GM18520 (cell line): ENCODE data around the gene LACC1.
A peak's percentile ranks its signal among the peaks of the same experiment; 100 is the strongest.

Experiments used
- ATAC-seq: cut with Tn5 transposase; IDR thresholded peaks from one replicate; pipeline ENCODE4 v1.9.1; 2021; ENCODE audit not compliant: unreplicated experiment

LACC1 gene

GRCh38 chr13:43883631-43884030, 3.9 kb downstream of the LACC1 start:
- no peak for ATAC-seq

- no peak for ATAC-seq
Observed at GRCh38 chr13:43884222-43884621, 4.5 kb downstream of the LACC1 start.

DNA sequence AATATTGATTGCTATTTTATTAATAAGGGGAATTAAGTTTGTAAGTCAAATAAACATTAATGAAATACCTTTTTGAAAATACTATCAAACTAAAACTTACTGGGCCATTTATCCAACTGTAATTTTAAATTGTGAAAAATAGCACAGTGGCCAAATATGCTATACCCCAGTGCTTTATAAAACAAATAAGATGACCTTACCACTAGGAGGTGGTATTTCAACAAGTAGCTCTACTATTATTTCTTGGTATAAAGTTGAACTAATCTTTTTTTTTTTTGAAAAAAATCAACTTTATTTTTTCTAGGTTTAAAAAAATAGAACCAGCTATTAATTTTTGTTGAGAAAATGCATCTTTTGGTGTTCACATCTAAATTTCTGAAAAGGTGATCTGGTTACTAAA, 14.7 kb downstream of the LACC1 start:
- no peak for ATAC-seq

DNA sequence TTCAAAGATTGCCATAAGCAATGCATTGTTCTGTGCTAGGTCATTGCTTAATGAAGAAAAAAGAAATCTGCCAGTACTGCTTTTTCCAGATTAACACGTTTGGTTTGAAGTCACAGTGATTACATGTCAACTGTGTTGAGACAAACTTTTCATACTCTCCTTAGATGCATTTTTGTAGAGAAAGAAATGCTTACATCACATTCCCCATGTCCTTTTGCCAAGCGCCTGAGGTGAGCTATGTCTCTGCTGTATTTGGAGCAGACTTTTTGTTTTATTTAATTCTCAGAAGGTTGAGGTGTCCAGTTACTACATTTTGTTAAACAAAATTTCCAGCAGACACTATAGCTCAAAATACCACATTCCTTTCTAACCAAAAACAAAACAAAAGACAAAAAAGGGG, 16.2 kb downstream of the LACC1 start:
- no peak for ATAC-seq

- ATAC-seq = no peak
Observed at GRCh38 chr13:43905435-43906031, 25.8 kb downstream of the LACC1 start.

GRCh38 chr13:43908156-43909126, 28.7 kb downstream of the LACC1 start:
- ATAC-seq = no peak

DNA sequence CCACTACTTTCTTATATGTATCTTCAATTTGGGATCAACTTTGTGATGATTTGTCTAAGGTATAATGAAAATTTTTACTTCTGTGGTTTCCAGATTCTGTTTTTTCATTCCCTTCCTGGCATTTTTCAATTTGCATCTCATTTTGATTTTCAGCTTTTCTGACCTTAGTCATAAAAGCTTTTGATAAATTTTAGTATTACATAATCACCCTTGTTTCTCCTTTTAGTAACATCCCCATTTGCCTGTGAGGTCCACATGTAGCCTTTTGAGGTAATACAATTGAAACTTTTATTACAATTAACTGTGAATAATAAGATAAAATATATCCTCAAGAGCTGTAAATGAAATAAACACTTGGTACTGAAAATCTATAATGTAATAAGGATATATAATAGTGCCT, 31.2 kb downstream of the LACC1 start:
- no peak for ATAC-seq

- no peak for ATAC-seq
Observed at GRCh38 chr13:43911278-43911677, 31.6 kb downstream of the LACC1 start.

- no peak for ATAC-seq
Observed at GRCh38 chr13:43911871-43912270, 32.2 kb downstream of the LACC1 start.

GRCh38 chr13:43915451-43915850, 35.7 kb downstream of the LACC1 start:
- ATAC-seq = no peak

DNA sequence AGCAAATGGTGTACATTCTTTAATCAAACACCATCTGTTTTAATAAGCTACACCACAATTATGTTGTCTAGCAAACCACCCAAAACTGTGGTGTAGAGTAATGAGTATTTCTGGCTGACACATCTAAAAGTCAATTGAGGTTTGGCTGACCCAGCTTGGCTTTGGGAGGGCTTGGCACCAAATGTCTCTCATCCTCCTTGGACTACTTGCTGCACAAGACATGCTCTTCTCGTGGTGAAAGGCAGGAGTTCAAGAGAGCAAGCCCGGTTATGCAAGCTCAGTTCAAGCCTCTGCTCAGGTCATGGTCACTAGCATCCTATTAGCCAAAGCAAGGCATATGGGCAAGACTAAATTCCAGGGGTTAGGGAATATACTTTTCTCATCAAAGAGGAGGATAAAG, 37.1 kb downstream of the LACC1 start:
- no peak for ATAC-seq

DNA sequence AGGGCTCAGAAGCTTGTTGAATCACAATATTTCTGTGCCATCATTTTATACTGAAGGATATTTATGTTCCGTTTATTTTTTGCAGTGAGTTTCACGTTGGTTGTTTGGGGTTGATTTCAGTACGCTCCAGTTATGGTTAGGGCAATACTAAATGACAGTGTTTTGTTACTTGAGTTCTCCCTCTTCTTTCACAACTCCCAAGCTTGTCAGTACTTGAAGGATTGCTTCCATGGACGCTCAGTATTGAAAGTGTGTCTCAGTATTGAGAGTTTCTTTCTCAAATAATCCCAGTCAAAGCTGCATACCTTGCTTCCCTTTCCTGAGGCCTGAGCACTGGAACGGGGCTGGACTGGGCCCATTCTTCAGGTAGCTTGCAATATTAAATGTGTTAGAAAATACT, 38.9 kb downstream of the LACC1 start:
- no peak for ATAC-seq

DNA sequence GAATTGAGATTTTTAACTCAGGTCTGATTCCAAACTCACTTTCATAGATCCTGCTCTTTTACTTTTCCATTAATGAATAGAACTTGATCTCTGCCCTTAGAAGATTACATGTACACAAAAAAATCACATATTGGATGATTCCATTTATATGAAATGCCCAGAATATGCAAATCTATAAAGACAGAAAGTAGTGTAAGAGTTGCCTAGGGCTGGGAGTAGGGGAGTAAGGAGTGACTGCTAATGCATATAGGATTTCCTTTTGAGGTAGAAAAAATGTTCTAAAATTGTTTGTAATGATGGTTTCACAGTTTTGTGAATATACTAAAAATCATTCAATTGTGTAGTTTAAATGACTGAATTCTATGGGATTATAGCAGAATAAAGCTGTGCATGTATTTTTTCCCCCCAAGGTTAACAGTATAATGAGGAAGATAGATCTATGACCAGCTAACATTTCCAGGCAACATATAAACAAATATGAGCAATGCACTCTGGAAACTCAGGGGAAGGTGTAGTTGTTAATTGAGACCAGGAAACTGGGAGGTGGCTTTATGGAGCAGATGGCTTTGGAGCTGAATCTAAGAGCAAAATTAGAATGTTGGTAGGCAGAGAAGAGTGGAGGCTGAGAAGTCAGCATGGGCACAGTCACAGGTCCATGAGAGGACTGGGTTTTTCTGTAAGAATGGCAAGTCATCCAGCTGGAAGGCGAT, 41.4 kb downstream of the LACC1 start:
- ATAC-seq = no peak

- ATAC-seq = peak; percentile 82
Observed at GRCh38 chr13:43924549-43925245, 45.0 kb downstream of the LACC1 start.

DNA sequence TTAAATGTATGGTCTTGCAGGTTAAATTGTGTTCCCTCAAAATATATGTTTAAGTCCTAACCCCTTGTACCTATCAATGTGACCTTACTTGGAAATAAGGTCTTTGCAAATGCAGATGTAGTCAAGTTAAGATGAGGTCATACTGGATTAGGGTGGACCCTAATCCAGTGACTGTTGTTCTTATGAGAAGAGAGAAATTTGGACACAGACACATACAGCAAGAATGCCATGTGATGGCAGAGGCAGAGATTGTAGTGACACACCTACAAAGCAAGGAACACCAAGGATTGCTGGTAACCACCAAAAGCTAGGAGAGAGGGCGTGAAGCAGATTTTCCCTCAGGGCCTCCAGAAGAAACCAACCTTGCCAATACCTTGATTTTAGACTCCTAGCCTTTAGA, 50.2 kb downstream of the LACC1 start:
- no peak for ATAC-seq

DNA sequence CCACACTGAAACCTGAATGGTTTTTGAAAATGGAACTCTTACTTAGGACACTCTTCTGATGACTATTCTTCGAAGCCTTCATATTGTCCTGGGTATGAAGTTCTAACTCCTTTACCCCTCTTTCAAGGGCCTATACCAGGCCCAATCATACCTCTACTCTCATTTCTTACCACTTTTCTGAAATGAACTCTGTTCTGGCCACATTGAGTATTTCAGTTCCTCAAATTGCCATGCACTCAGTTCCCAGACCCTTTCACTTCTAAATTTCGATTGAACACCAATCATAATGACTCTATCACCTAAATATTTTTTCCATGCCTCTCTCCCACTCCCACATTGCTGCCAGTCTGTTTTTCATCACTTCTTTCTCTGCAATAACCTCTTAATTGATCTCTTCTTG, 53.7 kb downstream of the LACC1 start:
- ATAC-seq = peak; percentile 99

DNA sequence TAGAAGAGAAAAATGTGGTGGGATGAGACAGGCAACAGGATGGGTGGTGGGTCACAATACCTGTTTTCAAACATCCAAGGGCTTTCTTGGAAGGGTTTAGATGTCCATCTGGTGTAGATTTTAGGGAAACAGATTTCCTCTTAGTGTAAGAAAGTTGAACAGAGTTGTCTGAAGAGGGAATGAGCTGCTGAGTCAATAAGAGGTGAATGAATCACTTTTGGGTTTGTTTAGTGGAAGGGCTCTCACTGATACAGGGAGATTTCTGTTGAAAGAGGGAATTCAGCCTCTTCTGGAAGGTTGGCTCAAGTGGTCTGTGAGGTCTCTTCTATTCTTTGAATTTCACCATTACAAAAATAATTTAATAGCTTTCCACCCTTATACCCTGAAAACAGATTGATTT, 54.6 kb downstream of the LACC1 start:
- no peak for ATAC-seq

DNA sequence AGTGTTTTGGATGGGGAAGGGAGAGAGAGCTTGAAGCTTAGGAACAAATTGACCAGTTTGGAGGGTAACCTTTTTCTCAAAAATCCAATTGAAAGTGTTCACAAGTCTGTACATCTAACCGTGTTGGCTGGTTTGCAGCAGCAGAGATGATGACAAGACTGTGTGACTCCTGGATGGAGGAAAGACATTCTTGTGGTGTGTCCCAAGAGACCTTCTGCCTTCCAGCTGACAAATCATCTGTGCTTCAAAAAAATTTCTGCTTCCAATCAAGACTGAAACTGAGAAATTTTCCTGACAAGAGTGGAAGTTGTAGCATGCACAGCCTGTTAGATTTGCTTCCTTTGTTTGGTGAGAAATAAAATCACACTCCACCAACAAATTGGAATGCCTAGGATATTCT, 56.2 kb downstream of the LACC1 start:
- ATAC-seq = no peak

- no peak for ATAC-seq
Observed at GRCh38 chr13:43936647-43937046, 56.9 kb downstream of the LACC1 start.

DNA sequence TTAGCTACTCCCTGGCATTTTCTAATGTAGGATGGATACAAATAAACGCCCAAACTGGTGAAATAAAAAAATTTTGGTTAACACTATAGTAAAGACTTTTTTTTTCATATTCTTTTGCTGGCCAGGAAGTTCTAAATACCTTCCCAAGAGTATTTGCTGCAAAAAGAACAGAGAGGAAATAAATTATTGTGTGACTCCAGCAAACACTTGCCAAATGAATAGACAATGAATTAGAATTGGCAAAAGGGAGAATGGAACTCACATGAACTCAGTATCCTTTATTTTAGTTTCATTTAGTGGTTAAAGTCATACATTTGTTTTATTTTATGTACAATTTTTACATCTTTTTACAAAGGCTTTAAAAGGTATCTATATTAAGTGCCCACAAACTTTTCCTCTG, 58.1 kb downstream of the LACC1 start:
- no peak for ATAC-seq

DNA sequence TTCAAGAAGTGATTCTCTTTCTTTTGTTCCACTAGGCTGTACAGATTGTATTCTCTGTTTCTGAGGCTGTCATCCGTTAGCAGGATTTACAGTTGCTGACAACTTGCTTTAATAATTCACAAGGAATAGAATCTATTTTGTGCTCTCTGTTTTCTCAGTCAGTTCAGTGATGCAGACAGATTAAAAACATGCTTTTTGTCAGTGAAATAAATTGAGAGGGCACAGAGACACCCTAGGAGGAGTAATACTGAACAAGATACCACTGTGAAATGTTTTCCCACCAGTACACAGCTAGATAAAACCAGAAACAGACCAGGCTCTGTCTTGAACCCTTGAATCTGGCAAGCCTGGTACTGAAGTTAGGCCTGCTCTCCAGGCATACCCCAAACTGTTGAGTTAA, 58.7 kb downstream of the LACC1 start:
- no peak for ATAC-seq
